HG03432 (cell line): ENCODE results near the gene ESYT2.

Experiments used
- ATAC-seq: cut with Tn5 transposase; IDR thresholded peaks from one replicate; pipeline ENCODE4 v1.9.1; 2021; ENCODE audit warnings: mild to moderate bottlenecking, moderate library complexity; ENCODE audit not compliant: unreplicated experiment

The ESYT2 gene

DNA sequence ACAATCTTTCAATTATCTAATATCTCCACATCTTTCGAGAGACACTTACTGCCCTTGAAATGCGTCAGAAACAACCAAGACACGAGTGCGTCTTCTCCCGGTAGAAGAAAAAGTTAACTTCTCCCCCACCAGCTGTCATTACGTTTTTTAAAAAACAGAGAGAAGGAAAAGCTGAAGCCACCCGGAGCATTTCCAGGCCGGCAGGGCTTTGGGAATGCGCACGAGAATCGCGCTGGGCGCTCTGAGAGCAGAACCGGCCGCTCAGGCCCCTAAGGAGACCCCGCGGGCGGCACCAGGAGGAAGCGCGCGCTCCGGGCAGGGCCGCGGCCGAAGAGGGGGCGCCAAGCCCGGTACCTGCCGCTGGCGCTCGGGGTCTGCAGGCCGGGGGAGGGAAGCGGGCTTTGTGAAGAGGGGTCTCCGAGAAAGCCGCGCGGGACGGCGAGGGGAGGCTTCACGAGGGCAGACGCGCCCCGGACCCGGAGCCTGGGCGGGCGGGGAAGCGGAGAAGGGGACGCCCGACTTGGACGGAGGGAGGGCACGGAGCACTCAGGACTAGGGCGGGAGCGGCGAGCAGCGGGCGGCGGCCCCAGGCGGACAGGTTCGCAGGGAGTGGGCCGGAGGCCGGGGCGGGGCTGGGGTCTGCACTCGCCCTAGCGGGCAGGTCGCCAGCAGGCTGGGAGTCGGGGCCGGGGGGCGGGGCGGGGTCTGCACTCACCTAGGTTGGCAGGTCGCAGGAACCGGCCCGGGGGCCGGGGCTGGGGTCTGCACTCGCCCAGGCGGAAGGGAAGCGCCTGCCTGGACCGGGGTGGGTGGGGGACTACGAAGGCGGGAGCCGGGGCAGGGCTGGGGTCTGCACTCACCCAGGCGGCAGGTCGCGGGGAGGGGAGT is 932 bp downstream of the ESYT2 start:
- ATAC-seq: no peak

DNA sequence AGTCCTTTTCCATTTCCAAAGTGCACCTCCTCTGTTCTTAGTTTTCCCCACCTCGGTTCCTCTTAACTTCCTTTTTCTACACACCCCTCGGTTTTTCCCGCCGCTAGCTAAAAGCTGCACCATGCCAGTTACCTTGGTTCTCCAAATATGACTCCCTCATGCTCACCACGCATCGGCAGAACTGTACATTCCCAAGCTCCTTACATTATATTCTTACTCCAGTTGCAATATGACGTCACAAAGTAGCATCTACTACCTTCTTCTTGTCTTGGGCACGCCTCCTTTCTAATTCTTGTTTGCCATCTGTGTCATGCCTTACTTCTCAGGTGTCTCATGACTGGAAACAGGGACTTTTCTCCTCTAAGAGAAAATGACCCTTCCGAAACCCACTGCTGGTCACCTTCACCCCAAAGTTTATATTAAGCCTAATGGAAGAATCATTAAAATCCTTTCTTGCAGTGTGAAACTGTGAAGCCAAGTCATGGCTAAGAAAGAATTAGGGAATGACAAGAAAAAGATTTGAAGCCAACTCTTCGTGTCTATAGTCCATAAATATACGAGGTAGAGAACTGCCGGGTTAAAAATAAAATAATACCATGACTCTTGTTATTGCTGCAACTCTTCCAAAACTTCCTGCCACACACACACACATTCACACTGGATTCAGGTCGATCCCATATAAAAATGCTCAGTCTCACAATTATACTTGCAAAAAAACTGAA is 1.7 kb downstream of the ESYT2 start:
- ATAC-seq: no peak

DNA sequence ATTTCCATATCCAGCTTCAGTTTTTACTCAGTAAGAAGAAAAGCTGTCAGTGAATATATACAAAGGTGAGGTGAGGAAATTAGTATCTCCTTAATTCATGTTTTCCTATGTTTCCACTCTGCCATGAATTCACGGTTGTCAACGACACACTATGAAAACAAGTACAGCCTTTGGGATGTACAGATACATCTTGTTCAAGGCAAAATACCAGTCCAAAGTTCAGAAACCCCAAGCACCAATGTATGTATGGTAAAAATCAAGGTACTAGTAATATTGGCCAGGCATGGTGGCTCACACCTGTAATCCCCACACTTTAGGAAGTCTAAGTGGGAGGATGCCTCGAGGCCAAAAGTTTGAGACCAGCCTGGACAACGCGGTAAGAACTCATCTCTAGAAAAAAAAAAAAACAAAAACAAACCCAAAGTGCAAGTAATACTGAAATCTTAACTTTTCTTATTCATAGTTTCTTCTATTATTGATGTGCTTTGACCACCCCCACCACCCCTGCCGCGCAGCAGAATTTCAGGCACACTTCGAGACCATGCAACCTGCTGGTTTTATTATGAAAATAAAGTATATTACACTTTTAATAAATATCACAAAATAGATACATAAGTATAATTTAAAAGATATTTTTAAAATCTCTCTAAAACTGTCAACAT is 3.5 kb downstream of the ESYT2 start:
- ATAC-seq: no peak

DNA sequence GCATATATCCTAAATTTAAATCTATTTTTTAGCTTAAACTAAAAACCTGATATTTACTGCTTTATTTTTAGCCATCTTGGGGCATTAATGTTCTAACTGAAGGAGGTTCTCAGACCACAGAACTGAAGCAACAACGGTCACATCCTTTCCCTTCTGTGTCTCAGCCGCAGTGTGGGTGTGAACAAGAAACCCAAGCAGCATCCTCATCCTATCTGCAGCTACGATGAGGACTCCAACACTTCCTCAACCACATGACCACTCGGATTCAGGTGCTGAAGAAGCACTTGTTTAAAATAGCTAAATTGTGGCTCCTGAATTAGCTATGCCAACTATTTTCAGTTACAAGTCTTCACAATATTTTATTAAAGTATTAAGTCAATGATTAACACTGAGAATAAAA is 5.3 kb downstream of the ESYT2 start:
- ATAC-seq: peak; percentile 66

DNA sequence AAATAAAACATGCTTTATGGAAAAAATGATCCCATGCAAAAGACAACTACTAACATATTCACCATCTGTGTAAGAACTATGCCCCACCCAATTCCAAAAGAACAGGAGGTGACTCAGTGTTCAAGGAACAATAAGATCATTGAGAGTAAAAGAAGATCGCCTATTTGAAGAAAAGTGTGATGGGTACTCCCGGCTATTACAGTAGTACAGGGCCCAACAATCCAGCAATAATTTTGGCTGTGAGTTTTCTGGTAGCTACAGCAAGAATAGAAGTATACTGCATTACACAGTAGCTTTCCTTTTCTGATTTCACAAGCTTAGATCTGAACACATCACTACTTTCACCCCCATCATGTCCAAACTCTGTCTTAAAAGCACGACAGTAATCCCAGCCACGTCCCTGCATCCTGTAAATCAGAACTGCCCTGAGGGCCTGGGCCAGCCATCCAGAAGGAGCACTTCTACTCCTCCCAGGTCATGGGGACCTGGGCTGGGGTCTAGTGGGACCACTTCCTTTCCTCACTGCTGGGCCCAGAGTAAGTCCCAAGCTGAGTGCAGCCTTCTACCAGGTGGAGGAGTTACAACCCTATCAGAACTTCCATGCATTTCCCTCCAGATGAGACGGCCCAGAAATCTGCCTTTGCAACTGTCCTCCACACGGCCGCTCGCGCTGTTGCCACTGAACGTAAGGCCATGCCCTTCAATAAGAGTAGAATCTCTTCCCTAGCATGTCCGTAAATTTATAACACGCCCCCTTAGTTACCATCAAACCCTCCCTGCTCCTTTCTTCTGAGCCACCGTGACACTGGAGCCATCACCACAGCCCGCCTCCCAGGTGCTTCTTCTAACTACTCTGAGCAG is 7.9 kb downstream of the ESYT2 start:
- no peak for ATAC-seq

DNA sequence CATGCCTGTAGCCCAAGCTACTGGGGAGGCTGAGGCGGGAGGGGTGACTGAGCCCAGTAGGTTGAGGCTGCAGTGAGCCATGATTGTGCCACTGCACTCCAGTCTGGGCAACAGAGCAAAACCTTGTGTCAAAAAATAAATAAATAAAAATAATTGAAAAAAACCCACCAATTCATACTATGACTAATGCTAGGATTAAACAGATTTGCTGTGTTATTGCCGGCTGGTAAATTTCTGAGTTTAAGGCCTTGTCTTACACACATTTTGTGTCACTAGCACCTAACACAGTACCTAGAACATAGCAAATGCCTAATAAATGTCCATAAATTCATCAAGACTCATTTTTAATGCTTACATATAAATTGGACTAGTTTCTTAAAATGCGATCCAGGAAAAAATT is 8.7 kb downstream of the ESYT2 start:
- ATAC-seq: no peak

DNA sequence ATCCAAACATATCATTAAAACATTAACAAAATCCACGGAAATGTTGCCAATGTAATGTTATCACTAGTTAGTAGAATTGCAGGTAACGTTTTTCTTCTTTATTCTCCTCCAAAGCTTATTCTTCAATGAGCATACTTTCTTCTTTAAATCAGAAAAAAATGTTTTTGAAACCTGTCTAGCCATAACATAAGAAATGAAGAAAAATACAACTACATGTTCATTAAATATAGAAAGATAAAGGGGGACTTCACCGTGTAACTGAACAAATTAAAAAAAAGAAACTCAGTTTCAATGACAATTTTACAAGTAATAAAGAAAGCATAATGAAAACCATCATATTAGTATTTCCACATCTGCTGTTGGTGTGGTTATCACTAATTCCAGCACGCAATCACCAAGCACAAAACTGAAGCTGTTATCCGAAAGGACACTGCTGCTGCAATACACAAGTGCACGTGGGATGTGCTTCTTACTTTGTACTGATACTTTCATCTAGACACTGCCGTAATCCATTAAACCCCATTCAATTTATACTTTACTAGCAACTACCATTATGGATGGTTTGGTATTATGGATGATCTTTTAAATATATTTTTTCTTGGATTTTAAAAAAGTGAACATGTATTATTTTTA is 9.6 kb downstream of the ESYT2 start:
- ATAC-seq: no peak

DNA sequence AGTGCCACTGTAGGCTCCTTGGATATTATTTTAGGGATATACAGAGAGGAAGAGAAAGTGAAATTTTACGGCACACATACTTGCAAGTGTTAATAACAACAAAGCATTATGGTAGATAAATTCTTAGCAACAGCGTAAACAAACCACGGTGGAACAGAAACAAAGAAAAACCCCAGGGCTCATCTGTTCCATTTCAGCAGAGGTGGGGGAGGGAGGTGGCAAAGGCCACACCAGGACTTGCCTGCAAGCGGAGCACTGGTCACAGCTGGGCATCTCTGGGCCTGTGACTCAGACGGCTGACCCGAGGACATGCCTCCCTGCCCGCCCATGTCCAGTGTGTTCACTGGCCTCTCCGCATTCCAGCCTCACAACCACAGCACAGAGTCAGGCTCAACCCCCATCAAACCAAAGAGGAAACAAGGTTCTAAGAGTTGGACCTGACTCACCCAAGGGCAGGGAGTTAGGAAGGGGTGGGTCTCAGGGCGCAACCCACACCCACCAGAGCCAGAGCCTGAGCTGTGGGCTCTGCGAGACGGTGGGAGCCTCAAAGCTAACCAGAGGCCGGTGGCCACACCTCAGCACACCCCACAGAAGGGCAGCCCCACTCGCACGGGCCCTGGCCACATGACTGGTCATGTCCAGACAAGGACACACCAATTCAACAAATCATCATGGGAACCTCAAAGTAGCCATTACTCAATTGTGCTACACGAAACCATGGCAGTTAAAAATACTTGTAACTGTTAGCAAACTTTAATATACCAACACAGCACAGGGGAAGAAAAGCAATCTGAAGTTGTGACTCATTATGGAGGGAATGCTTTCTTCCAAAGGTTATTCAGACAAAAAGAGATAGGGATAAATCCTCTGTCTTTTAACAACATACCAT is 10.7 kb downstream of the ESYT2 start:
- ATAC-seq: peak; percentile 82

DNA sequence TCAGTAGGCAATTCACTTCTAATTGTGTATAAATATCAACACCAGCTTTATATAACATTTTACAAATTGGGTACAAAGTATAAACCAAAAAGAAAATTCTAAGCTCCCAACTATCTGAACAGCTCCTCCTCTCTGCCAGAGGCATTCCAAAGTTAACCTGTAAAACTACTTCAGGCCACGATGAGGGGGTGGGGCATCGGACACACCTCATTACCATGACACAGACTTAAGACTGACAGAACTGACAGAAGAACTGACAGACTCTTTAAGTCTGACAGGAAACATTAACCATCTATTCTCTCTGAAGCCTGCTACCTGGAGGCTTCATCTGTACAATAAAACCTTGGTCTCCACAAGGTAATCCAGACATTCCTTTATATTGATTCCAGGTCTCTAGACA is 12.3 kb downstream of the ESYT2 start:
- no peak for ATAC-seq

DNA sequence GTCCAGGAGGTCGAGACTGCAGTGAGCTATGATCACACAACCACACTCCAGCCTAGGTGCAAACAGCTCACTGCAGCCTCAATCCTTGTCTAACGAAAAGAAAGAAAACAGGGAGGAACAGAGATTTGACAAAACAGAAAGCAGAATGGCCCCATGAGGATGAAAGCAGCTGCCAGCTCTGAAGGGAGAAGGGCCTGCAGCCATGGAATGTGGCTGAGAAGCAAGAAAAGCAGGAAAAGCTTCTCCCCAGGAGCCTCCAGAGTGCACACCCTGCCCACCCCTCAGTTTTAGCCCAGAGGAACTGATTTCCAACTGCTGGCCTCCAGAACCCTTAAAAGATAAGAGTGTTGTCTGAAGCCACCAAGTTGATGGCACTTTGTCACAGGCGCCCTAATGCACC is 13.0 kb downstream of the ESYT2 start:
- no peak for ATAC-seq

DNA sequence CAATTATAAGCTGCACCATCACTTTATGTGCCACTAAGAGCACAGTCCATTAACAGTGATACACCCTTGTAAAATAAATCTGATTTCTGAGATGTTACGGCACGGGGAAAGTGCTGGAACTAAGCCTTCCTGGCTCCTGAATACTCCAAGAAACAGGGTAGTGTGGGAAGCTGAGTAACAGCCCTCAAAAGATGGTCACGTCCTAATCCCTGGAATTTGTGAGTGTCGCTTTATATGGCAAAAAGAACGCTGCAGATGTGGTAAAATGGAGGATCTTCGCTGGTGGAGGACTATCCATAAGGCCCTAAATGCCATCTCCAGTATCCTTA is 13.5 kb downstream of the ESYT2 start:
- no peak for ATAC-seq

DNA sequence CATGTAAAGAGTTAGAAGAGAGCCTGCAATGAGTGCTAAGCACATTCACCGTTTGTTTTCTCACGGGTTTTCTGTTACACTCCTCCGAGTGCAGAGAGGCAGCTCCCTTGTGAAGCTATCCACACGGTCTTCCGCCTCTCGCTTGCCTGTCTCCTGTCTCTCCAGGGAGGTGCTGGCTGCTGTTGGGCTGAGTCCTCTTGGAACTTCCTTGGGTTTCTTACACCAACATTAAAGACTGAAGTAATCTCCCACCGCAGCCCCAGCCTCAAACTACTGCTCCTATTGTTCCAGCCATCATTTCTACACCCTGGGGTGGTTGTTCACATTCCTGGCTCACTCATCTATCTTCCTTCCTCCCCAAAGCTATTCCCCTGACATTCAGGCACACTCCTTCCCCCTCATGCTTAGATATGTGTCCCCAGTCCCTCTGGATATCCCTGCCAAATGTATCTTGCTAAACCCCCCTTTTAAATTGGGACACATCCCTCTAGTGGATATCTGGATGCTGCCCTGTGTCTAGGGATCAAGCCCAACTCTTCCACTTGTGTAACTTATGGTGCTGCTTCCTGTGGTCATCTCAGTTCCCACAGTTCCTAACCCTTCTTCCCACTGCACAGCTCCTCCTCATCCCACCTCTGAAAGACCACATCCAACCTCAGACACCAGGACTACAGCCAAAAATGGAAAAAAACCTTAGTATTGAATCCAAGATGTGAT is 14.1 kb downstream of the ESYT2 start:
- ATAC-seq: no peak

DNA sequence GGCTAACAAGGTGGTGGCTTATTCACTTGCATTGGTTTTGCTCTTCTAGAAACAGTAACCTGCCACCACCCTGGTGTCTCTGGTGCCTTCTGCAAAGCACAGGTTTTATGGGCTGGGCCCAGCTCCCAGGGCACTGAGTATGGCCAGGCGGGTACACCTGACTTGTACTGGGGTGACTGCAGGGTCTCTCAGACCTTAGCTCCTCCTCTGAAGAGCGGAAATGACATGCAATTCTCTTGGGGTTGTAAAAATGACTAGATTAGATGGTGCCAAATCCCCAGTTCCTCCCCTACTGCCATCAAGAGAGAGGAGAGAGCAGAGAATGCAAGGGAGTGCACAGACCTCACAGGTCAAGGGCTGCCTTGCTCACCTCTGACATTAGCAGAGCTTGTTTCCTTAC is 14.7 kb downstream of the ESYT2 start:
- ATAC-seq: peak; percentile 38

DNA sequence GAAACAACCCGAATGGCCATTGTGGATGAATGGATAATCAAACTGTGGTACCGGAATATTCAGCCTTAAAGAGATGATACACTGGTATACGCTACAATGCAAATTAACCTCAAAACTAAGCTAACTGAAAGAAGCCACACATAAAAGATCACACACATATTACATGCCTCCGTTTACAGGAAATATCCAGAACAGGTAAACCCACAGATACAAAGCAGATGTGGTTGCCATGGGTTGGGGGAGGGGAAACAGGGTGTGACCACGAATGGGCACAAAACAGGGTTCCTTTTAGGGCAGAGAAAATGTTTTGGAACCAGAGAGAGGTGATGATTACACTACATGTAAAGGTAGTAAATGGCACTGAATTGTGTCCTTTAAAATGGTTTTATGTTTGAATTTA is 16.6 kb downstream of the ESYT2 start:
- no peak for ATAC-seq

DNA sequence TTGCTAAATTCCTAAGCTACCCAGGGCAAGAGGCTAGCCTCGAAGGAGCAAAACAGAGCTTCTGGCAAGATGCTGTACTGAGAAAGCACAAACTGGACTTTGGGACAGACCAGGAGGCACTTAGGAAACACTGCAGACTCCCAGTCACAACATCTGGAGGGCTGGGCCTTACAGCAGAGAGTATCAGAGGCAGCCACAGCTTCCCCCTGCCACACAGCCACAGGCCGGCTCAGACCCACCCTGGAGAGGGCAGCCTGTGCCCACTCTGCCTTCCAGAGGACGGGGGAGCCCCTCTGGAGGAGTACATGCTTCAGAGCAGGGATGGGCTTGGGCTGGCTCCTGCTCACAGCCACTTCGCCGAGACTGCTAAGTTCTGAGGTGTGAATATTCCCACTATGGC is 17.4 kb downstream of the ESYT2 start:
- ATAC-seq: no peak

DNA sequence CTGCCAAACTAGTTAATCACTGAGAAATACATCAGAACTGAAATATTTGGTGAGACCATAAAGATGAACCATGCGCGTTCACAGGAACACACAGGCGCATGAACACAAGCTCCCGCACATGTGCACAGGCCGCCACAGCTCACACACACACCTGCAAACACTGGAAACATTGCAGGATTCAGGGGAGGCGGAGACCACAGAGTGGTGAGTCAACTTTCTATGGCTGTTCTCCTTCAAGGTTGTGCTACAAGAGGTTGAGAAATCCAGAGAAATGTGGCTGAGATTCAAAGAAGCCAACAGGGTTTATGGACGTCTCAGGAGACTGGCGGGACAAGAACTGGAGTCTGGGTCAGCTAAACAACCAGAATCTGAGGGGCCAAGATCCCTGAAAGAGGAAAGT is 17.8 kb downstream of the ESYT2 start:
- no peak for ATAC-seq

DNA sequence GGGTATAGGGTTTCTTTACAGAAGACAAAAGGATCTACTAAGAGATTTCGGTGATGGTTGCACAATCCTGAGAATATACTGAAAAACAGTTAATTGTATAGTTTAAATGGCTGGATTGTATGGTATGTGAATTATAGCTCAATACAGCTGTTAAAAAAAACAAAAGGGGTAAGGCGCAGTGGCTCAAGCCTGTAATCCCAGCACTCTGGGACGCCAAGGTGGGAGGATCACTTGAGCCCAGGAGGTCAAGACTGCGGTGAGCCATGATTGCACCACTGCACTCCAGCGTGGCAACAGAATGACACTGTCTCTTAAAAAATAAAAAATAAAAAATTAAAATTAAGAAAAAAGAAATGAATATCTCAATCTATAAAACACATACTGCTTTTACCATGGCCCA is 18.5 kb downstream of the ESYT2 start:
- ATAC-seq: no peak

DNA sequence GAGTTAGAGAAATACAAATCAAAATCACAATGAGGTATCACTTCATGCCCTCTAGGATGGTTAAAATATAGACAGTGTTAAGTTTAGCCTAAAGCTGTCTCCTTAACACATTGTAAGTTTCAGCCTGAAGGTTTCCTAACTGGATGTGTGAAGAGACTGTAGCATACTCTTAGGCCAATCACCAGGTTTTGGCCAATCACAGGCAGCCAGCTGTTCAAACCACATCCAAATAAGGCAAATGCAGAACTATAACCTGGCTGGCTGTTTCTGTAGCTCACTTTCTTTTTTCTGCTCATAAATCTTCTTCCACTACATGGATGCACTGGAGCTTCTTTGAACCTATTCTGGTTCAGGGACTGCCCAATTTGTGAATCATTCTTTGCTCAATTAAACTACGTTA is 19.7 kb downstream of the ESYT2 start:
- peak; percentile 81 for ATAC-seq

DNA sequence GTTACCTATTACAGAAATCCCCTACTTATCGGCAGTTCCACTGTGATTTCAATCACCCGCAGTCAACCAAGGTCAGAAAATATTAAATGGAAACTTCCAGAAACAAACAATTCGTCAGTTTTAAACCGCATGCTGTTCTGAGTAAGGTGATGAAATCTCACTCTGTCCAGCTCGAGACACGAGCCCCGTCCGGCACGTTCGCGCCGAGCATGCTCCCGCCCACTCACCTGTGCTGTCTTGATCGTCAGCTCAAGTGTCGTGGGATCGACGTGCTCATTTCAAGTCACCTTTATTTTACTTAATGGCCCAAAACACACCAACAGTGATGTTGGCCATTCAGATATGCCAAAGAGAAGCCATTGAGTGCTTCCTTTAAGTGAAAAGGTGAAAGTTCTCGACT is 21.2 kb downstream of the ESYT2 start:
- no peak for ATAC-seq
